ENCODE data around the gene MCEMP1. TPM values are rescaled to one million over a fixed set of nuclear protein-coding genes. Genes with fewer than 3 reads are reported as not detected.

The MCEMP1 gene
- not detected for total RNA-seq

GRCh38 chr19:7676854-7677253 lies at the start of gene MCEMP1:
Gene MCEMP1, plus strand, starts transcription at chr19:7677090. Its CDS starts 31 bp downstream, at chr19:7677121.
- peaks cover 3% of the 10 kb centered on the region for H3K36me3 Mint-ChIP-seq (ENCODE audit: low read depth)
- ChIA-PET CTCF (no interaction called here), POLR2A (no interaction called here)
- peaks cover 21% of the 10 kb centered on the region for H3K27me3 Mint-ChIP-seq
- H3K4me3 Mint-ChIP-seq, result no peak within 1 kb of the TSS
- H3K9me3 Mint-ChIP-seq, result no peaks in the 10 kb centered on the region
- no peak within 1 kb of the TSS for H3K27ac Mint-ChIP-seq
- DNase-seq, result no peak
- H3K4me1 Mint-ChIP-seq, result peaks cover 52% of the 10 kb centered on the region

DNA sequence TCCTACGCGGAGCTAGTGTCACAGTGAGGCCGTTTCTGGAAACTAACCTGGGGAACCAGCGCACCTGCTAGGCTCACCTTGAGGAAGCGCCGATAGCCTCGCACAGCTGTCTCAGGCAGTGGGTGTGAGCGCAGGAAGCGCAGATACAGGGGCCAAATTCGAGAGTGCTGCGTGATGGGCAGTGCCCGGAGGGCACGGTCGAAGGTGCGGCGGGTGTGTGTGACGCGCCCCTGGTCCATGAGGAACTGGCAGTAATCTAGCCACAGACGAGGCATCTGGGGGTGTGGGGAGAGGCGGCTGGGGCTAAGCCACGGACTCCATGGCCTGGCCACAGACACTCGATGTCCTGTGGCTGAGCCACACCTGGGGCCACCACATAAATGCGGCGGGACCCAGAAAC lies 49.7 kb upstream of the MCEMP1 start:
- POLR2A ChIA-PET, result no interaction called here

DNA sequence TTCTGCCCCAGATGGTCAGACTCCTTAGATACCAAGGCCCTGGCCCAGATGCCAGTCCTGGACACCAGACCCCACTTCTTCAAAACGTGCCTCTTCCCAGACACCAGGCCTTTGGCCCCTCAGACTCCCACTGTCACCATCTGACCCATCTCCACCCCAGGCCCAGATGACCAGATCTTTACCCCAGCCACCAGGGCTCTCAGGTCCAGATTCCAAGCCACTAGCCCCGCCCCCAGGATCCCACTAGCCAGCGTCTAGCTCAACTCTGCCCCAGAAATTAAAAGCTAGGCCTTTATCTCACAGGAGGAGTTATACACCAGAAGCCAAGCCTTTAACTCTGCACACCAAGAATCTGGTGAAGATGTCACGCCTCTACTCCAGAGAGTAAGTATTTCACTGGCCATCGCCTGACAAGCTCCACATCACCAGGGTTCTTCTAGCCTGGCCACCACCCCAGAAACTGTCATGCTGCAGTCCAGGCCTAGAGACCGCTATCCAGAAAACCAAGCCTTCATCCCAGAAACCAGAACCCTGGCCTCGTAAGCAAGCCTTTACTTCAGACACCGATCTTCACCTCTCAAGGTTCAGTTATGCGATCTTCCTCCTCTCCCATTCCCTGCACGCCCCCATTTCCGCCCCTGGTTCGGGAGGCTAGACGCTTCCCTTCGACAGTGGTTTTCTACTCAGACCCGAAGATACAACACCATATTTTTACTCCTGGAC lies 48.1 kb upstream of the MCEMP1 start:
- peak overlapping the region; percentile 99 for H3K27ac Mint-ChIP-seq
- CTCF ChIA-PET, result interaction anchor here (1.1 to 1.8 kb wide), 4 partner anchors 23 to 171 kb away, joined by 3 to 6 read pairs (median 4); no protein-coding TSS in a partner anchor
- peak overlapping the region; percentile 90 for H3K4me3 Mint-ChIP-seq
- H3K27me3 Mint-ChIP-seq, result no peaks in the 10 kb centered on the region
- peaks cover 34% of the 10 kb centered on the region for H3K4me1 Mint-ChIP-seq
- DNase-seq, result no peak
- POLR2A ChIA-PET, result interaction anchor here (1.0 kb wide), 1 partner anchor 234 kb away, joined by 3 read pairs; no protein-coding TSS in a partner anchor
- H3K9me3 Mint-ChIP-seq, result no peaks in the 10 kb centered on the region
- H3K36me3 Mint-ChIP-seq (ENCODE audit: low read depth), result peaks cover 10% of the 10 kb centered on the region

More for the DNA sequence above, 49.7 kb upstream of the MCEMP1 start:
- Mint-ChIP-seq H3K4me1 (peaks cover 34% of the 10 kb centered on the region), H3K9me3 (no peaks in the 10 kb centered on the region), H3K4me3 (peak overlapping the region; percentile 90), H3K27ac (no peak overlapping the region), H3K36me3 (ENCODE audit: low read depth) (peaks cover 16% of the 10 kb centered on the region), H3K27me3 (no peaks in the 10 kb centered on the region)
- CTCF ChIA-PET, result no interaction called here
- no peak for DNase-seq

GRCh38 chr19:7629347-7630054 lies 47.4 kb upstream of the MCEMP1 start, which contains the start of the genes PET100 and XAB2:
Gene PET100, plus strand, starts transcription at chr19:7629793. Its CDS starts 41 bp downstream, at chr19:7629834.
Gene XAB2, minus strand, starts transcription at chr19:7629545. Its CDS starts 18 bp downstream, at chr19:7629527.
- no peaks in the 10 kb centered on the region for H3K27me3 Mint-ChIP-seq
- H3K36me3 Mint-ChIP-seq (ENCODE audit: low read depth), result peaks cover 10% of the 10 kb centered on the region
- H3K9me3 Mint-ChIP-seq, result no peaks in the 10 kb centered on the region
- ChIA-PET POLR2A (interaction anchor here (0.6 to 1.0 kb wide), 2 partner anchors 233 to 1598 kb away, joined by 3 read pairs; no protein-coding TSS in a partner anchor), CTCF (interaction anchor here (0.6 to 1.8 kb wide), 7 partner anchors 19 to 170 kb away, joined by 3 to 6 read pairs (median 3); no protein-coding TSS in a partner anchor)
- H3K4me3 Mint-ChIP-seq, result peak within 1 kb of the TSS; percentile 90
- H3K27ac Mint-ChIP-seq, result peak within 1 kb of the TSS; percentile 99
- peaks cover 34% of the 10 kb centered on the region for H3K4me1 Mint-ChIP-seq
- DNase-seq, result peak; percentile 98

DNA sequence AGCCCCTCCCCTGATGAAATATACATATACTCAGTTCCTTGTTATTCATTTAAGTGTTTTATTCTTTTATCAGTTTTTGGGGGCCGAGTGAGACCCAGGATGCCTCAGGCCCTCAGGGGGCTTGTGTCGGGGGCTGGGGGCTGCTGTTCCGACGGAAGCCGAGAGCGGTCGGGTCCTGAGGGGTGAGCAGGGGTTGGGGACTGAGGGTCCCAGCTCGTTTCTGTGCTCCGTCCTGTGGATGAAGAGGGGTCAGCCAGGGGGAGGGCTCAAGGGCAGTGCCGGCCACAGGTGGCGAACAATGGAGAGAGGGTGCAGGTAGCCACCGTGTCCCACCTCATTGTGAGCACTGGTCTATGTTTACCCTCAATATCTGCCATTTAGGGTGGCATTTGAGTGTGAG lies 45.3 kb upstream of the MCEMP1 start:
- DNase-seq, result no peak
- Mint-ChIP-seq H3K4me1 (peaks cover 45% of the 10 kb centered on the region), H3K36me3 (ENCODE audit: low read depth) (peaks cover 10% of the 10 kb centered on the region), H3K27ac (peak overlapping the region; percentile 64), H3K4me3 (peak overlapping the region; percentile 35), H3K9me3 (no peaks in the 10 kb centered on the region), H3K27me3 (no peaks in the 10 kb centered on the region)
- POLR2A ChIA-PET, result no interaction called here
- CTCF ChIA-PET, result no interaction called here

- no peaks in the 10 kb centered on the region for H3K9me3 Mint-ChIP-seq
- no peak overlapping the region for H3K4me3 Mint-ChIP-seq
- no peak for DNase-seq
- ChIA-PET POLR2A (no interaction called here), CTCF (interaction anchor here (0.9 to 1.2 kb wide), 3 partner anchors 18 to 24 kb away, joined by 3 to 5 read pairs (median 4); no protein-coding TSS in a partner anchor)
- peaks cover 5% of the 10 kb centered on the region for H3K36me3 Mint-ChIP-seq (ENCODE audit: low read depth)
- no peaks in the 10 kb centered on the region for H3K27me3 Mint-ChIP-seq
- H3K4me1 Mint-ChIP-seq, result peaks cover 47% of the 10 kb centered on the region
- no peak overlapping the region for H3K27ac Mint-ChIP-seq
These were observed 44.3 kb upstream of the MCEMP1 start for GRCh38 chr19:7632340-7633203.

- Mint-ChIP-seq H3K9me3 (no peaks in the 10 kb centered on the region), H3K36me3 (ENCODE audit: low read depth) (peaks cover 5% of the 10 kb centered on the region), H3K27me3 (no peaks in the 10 kb centered on the region), H3K4me1 (peaks cover 43% of the 10 kb centered on the region), H3K4me3 (no peak within 1 kb of the TSS), H3K27ac (no peak within 1 kb of the TSS)
- DNase-seq, result no peak
- ChIA-PET CTCF (interaction anchor here (0.8 to 1.2 kb wide), 3 partner anchors 17 to 37 kb away, joined by 3 to 5 read pairs (median 4); no protein-coding TSS in a partner anchor), POLR2A (no interaction called here)
These were observed 43.2 kb upstream of the MCEMP1 start, which contains the start of gene PCP2 for GRCh38 chr19:7633698-7634097. Gene PCP2, minus strand, starts transcription at chr19:7633719. Its CDS starts 262 bp downstream, at chr19:7633457.

- peak overlapping the region; percentile 94 for H3K27ac Mint-ChIP-seq
- H3K4me3 Mint-ChIP-seq, result peak overlapping the region; percentile 56
- H3K9me3 Mint-ChIP-seq, result peaks cover 7% of the 10 kb centered on the region
- no peak for DNase-seq
- H3K27me3 Mint-ChIP-seq, result no peaks in the 10 kb centered on the region
- peaks cover 19% of the 10 kb centered on the region for H3K36me3 Mint-ChIP-seq (ENCODE audit: low read depth)
- ChIA-PET POLR2A (no interaction called here), CTCF (interaction anchor here (1.5 kb wide), 1 partner anchor 45 kb away, joined by 4 read pairs; the partner anchor contains the start of gene TRAPPC5)
- H3K4me1 Mint-ChIP-seq, result peaks cover 36% of the 10 kb centered on the region
These were observed 41.2 kb upstream of the MCEMP1 start for GRCh38 chr19:7635670-7636069.

GRCh38 chr19:7636317-7636690 lies 40.6 kb upstream of the MCEMP1 start:
- Mint-ChIP-seq H3K4me3 (peak overlapping the region; percentile 82), H3K27ac (peak overlapping the region; percentile 94), H3K27me3 (no peaks in the 10 kb centered on the region), H3K36me3 (ENCODE audit: low read depth) (peaks cover 19% of the 10 kb centered on the region), H3K9me3 (peaks cover 7% of the 10 kb centered on the region), H3K4me1 (peaks cover 30% of the 10 kb centered on the region)
- ChIA-PET POLR2A (no interaction called here), CTCF (no interaction called here)
- DNase-seq, result no peak

- Mint-ChIP-seq H3K9me3 (peaks cover 7% of the 10 kb centered on the region), H3K4me1 (peaks cover 30% of the 10 kb centered on the region), H3K36me3 (ENCODE audit: low read depth) (peaks cover 19% of the 10 kb centered on the region), H3K27me3 (no peaks in the 10 kb centered on the region), H3K27ac (peak within 1 kb of the TSS; percentile 94), H3K4me3 (peak within 1 kb of the TSS; percentile 82)
- CTCF ChIA-PET, result interaction anchor here (0.9 to 1.7 kb wide), 3 partner anchors 12 to 24 kb away, joined by 3 to 4 read pairs (median 3); no protein-coding TSS in a partner anchor
- POLR2A ChIA-PET, result no interaction called here
- peak; percentile 91 for DNase-seq
These were observed 40.1 kb upstream of the MCEMP1 start, which contains the start of gene STXBP2 for GRCh38 chr19:7636691-7637373. Gene STXBP2, plus strand, starts transcription at chr19:7637110. Its CDS starts 40 bp downstream, at chr19:7637150.

DNA sequence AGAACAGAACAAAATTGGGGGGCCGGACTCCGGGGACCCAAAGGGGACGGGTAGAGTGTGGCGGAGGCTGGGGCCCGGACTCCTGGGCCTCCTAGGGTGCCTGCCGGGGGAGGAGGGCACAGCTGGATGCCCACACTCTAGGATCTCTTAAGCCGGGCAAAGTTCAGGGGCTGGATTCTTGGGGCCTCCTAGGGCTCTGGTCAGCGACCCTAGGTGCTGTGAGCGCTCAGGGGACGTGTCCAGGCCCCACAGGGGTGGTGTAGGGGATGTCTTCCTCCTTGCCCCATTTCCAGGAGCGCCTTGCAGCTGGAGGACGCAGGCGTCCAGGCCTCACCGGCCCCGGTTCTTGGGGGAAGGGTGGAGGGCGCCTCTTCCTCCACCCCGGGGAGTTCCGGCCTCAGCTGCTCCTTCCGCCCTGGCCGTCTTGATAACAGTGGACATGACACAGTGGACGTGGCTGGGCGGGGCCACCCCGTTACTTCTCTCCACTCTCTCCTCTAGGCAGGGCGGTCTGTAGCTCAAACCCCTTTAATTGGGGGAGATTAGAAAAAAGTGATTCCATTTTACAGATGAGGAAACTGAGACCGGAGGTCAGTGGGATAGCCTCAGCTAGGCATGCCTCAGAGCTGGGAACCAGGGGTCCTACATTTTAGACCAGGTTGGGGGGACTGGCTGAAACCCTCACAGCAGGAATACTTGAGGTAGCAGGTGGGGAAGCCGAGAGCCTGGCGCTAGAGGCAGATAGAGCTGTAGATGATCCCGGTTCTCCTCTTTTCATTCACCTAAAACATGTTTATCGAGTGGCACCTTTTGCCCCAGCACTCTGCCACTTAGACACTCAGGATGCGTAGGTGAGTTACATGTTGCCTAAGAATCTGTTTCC lies 39.3 kb upstream of the MCEMP1 start:
- peaks cover 30% of the 10 kb centered on the region for H3K4me1 Mint-ChIP-seq
- POLR2A ChIA-PET, result no interaction called here
- no peak for DNase-seq
- H3K4me3 Mint-ChIP-seq, result peak overlapping the region; percentile 82
- CTCF ChIA-PET, result interaction anchor here (0.9 to 1.7 kb wide), 6 partner anchors 12 to 271 kb away, joined by 3 to 4 read pairs (median 3); no protein-coding TSS in a partner anchor
- peak overlapping the region; percentile 94 for H3K27ac Mint-ChIP-seq
- H3K9me3 Mint-ChIP-seq, result peaks cover 7% of the 10 kb centered on the region
- H3K27me3 Mint-ChIP-seq, result no peaks in the 10 kb centered on the region
- H3K36me3 Mint-ChIP-seq (ENCODE audit: low read depth), result peaks cover 19% of the 10 kb centered on the region

All from activated CD4-positive, alpha-beta T cell treated with anti-CD3 and anti-CD28 coated beads, Interleukin-2, amount 10 ng/mL, durations not matched to agents 7 days and 5 days (primary cell).